HepG2 (cell line): ENCODE results near the gene TCF7L2.

ENCODE experiments used
- NR2F2 ChIP-seq: IDR thresholded peaks from 2 replicates; pipeline ENCODE4 v1.6.1; 2012; ENCODE audit warnings: low read depth, inconsistent platforms, borderline replicate concordance
- TAF15 ChIP-seq: fragments of 200-400 bp; formaldehyde crosslinking; IDR thresholded peaks from one replicate; pipeline ENCODE4 v1.6.1; 2018; ENCODE audit warnings: mild to moderate bottlenecking, low read depth, low read length; ENCODE audit not compliant: poor library complexity, severe bottlenecking

- TF ChIP-seq TAF15 (no peak), NR2F2 (no peak)
These were observed 5.0 kb downstream of the TCF7L2 start for GRCh38 chr10:112954974-112955581.
